COLO668 (cell line): ENCODE data around the gene RALGPS1.

Experiments used
- DNase-seq: peaks from one replicate; lab custom pipeline; 2025; ENCODE audit not compliant: unreplicated experiment; lab: John Stamatoyannopoulos, UW

Gene RALGPS1

DNA sequence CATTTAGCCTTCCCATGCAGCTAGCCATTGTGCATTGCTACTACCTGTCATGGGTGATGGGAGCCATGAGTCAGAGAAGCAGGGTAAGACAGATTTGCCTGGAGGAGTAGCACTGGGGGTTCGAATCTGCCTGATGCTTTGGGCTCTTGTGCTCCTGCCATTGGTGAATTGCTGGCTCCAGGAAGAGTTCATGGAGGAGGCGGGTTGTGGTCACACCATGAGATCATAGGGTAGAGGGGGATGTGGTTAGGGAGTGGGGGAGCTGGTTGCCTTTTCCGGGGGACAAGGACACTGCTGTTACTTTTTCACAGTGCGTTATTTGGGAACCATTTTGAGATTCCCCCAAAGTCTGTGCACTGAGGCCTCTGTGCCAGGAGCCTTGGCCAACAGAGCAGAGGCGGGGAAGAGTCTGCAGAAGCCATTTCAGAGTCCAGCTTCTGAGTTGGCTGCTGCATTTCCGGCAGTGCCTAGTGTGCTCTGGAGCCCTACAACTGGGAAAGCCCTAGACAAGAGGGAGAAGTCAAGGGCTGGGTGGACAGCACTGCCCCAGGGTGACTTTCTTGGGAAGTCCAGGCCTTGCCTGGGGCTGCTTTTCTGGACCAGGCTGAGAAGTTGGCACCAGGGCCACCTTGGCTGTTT, 201.6 kb downstream of the RALGPS1 start:
- no peak for DNase-seq

DNA sequence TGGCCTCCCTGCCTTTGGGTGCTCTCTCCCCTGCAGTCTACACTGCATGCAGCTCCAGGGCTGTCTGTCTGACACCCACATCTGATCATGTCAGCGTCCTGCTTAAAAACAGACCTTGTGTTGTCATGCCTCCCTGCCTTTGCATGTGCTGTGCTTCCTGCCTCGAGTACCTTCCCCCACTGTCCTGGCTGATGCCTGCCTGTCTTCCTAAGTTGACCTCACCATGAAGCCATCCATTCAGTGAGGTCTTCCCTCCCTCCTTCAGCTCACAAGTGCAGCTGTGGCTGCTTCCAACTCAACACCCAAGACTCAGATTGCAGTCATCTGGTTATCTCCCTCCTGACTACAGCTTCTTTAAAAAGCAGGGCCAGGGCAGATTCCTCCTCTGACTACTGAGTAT, 202.4 kb downstream of the RALGPS1 start:
- no peak for DNase-seq

DNA sequence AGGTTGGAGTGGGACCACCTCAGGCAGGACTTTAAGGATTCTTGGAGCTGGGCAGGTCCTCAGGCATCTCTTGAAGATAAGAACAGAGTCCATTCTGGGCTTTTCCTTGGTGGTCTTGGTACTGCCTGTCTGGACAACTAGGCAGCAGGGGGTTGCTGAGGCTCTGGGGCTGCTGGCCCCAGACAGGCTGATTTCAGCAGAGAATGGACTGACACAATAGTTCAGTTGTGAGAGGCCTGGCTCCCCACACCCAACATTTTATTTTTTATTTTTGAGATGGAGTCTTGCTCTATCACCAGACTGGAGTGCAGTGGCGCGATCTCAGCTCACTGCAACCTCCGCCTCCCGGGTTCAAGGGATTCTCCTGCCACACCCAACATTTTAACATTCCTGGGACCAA, 203.2 kb downstream of the RALGPS1 start:
- no peak for DNase-seq

DNA sequence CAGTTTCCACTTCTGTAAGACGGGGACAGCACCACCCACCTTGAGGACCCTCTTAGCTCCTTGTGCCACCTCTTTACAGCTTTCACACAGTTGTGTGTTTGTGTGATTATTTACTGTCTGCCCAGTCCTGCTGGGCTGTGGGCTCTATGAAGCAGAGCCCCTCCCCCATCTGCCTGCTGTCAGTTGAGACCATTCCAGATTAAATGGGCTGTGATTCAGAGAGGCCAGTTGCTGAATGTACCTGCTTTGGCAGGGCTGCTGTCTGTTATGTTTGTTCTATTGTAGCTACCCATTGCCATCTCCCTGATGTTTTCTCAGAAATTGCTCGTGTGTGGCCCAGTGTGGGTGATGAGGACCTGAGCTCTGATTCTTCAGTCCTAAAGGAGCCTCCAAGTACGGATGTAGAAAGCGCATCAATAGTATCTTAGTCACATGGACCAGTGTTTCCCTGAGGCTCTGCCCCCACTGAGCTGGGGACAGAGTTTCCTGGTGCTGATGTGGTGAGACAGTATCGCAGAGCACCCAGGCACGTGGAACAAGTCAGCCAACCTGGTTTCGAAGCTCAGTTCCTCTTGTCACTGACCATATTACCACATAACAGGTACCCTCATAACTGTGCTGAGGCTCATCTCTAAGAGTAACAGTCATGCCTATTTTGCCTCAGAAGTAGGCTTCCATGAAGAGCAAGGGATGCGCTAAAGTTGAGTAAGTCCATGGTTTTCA, 204.2 kb downstream of the RALGPS1 start:
- no peak for DNase-seq

DNA sequence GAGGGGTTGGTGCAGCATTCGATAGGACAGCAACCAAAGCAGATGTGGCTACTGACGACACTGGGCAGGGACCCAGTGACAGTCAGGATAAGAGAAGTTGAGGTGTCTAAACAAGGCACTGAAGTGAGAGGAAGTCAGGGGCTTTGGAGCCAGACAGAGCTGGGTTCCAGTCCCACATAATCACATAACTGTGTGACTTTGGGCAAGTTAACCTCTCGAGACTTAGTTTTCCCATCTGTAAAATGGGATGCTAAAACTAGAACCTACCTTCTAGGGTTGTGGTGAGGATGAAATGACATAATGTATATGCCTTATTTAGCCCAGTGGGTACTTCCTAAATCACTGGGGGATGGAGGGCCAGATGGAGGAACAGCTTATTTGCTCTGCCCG, 204.7 kb downstream of the RALGPS1 start:
- DNase-seq: no peak

DNA sequence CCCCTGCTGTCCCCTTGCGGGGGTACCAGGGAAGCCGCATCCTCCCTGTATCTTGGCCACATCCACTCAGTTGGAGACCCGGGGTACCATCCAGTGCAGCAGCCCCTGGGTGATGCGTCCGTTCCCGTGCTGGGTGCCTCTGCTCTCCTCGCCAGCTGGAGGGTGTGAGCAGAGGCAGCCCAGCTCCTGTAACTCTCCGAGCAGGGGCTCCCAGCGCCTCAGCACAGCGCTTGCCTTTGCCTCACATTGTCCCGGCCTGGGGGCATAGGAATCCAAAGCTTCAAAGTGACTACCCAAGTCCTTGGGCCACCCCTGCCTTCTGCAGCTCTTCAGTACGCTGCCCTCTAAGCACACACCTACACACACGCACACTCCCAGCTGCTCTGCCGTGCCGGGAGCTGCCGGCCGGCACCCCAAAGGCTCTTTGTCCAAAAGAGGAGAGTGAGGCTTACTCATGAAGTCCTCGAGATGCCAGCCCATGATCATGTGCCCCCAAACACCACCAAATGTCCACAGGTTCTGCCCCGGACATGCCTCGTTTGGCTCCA, 207.1 kb downstream of the RALGPS1 start:
- no peak for DNase-seq

DNA sequence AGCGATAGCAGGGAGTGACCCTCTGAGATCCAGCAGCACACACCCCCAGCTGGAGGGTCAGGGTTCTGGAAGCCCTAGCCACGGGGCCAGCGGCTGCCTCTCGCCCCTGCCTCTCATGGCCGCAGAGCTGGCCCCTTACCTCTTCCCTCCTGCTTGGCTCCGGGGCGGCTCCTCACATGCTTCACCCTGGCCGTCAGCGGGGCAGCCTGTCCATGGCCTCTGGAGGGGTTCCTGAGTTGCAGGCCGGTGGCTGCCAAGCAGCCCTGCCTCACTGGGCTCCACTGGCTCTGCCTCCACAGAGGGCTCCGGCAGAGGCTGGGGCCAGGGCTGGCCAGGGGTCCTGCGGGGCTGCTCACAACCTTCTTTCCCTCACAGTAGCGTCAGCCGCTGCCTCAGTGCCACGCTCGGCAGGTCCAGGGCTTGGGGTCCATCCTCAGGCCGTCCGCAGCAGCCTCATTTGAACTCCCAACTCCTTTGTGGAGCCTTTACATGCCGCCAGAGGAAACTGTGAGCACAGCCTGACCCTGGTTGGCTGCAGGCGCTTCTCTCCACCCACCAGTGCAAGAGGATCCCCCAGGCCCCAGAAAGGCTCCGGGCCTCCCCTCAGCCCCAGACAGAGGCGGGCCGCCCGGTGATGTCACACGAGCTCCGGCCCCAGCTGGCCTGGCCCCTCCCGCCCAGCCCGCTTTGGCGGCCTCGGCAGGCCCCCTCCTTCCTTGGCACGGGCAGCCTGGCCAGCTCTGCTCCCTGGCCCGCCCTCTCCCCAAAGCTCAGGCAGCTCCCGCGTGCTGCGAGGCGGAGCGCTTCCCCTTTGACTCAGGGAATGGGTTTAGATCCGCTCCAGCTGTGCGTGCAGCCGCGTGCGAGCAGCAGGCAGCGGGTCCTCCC, 207.8 kb downstream of the RALGPS1 start, which contains the start of gene ANGPTL2:
ANGPTL2 (minus strand) TSS at position 460 of the 888 bp plus-strand sequence. CDS start 13,904 bp downstream, outside the sequence.
- DNase-seq: peak; percentile 50

DNA sequence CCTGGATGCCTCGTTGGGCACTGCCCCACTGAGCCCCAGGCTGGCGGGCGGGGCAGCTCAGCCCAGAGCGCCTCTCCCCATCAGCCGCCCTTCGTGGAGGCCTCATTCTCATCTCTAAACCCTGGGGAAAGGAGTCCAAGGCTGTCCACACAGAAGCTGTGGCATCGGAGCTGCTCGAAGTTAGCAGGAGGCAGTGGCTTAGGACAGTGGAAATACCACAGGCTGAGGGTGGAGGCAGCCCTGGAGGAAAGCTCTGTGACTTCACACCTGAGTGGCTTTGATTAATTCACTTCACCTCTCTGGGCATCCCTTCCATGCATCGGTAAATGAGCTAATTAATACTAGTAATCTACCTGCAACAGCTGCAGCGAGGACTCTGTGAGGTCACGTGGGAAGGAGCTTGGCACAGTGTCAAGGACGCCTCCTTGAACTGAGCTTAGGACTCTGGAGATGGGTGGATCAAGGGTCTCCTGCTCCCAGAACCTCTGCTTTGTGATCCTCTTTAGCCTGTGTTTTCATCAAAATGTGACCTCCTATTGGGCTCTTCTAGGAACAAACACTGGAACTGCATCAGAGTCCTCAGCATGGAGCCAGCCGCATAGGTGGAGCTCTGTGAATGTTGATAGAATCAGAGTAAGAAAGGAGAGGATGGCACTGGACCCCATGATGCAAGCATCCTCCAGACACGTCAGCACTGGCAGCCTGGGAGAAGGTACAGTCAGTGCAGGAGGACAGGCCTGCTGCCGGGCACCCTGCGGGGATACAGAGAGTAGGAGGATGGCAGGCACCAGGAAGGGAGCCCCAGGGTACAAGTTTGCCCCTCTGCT, 208.7 kb downstream of the RALGPS1 start:
- DNase-seq: peak; percentile 23

DNA sequence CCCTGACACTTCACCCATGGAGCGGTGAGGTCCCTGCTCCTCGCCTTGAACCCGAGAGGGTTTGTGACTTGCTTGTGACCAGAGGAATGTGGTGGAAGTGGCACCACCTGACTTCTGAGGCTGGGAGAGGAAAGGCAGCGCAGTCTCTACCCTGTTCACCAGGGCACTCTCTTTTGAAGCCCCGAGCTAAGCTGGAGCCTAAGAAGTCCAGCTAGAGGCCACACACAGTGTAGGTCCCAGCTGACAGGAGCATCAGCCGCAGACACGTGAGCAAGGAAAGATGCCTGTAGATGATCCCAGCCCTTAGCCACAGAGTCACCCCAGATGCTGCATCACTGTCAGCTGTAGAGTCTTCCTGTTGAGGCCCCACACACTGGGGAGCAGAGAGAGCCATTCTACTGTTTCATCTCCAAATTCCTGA, 209.5 kb downstream of the RALGPS1 start:
- DNase-seq: no peak

DNA sequence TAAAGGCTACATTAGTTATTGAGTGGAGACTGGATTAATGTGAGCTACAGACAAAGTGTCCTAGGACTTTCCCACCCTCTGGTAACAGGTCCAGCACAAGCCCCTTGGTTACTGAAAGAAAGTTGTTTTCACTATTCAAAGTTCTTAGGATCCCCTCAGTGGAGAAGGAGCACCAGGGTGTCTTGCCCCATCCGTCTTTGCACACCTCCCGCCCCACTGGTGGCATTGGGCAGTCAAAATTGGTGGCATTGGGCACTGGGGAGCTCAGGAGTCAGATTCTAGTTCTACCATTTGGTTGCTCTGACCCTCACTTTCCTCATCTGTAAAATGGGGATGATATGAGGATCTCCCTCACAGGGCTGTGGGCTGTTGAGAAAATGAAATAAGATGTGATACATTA, 210.2 kb downstream of the RALGPS1 start:
- no peak for DNase-seq

DNA sequence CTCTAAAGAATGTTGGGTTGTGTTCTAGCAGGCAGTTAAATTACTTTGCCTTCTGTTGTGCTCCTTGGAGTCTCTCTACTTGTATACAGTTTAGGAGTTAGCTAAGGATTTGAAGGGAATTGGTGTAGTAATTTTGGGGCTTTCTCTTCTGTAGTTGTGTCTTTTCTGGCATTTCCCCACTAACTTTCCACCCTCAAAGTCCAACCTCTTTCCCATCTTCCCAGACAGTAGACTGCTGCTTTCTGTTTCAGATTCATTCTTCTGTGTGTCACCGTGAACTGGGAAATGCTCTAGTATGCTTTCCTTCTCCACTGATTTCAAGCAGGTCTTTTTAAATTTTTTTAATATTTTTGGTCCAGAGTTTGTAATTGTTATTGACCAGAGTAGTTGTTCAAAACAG, 212.4 kb downstream of the RALGPS1 start:
- DNase-seq: no peak

DNA sequence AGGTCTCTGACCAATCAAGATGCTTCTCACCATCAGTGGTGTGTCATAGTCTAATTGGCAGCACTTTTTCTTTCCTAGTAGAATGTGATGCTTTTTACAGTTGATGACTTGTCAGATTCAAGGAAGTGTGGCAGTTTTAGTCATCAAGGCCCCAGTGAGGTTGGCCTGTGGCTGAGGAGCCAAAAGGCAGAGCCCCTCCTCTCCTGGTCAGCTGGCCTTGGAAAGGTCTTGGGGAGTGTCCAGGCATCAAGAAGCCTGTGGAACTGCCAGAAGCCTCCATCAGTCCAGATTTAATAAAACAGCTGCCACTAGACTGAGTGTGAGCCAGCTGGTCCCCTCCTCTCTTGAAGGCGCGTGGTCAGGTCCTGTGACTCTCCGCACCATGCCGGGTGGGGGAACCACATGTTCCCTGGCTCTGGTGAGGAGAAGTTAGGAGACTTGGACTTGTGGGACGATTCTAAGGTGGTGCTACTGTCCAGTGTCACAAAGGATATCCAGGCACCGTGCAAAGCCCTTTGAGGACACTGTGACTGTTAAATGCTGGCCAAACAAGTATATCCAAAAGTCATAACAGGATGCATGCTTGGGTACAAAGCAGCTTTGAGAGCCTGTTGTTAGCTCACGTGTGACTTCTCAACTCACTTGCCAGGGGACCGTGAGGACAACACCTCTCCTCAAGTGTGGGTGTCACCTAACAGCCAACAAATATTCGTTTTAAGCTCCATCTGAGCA, 213.9 kb downstream of the RALGPS1 start:
- no peak for DNase-seq

DNA sequence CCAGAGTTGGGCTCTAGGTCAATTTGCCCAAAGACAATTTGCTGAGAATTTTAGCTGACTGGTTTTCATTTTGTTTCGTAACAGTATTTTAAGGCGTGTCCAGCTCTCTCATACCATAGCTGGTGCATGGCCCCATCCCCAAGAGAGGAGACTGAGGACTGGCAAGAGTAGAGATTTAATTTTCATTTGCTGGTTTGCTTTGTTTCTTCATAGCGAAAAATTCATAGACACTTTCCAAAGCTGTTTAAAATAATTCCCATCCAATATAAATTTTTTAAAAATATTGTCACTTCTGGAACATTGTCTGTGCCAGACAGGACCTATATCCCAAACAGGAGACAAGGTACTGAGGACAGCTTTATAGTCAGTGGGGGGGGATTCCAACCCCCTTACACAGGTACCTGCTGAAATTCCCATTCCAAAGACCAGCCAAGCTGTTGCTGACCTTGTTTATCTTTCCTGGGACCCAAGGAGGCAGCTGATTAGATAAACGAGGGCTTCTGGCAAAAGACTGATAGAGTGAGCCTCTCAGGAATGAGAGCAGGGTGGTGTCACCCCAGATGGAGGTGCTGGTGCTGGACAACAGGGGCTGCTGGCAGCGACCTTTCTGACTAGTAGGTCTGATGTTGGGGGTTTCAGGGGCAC, 214.6 kb downstream of the RALGPS1 start:
- DNase-seq: no peak

DNA sequence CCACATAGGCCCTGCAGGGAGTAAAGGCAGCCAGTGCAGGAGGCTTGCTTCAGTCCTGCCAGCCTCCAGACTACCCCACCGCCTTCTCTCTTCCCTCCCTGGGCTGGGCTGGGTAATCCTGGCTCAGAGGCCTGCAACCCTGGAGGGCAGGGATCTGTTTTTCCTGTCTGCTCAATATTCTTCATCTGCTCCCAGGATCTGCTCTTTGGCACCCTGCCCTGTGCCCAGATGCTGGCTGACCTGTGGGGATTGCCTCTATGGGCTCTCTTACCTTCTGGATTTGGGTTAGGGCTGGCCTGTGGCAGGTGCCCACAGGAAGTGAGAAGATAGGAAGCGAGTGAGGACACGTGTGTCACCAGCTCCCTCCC, 215.1 kb downstream of the RALGPS1 start:
- no peak for DNase-seq

DNA sequence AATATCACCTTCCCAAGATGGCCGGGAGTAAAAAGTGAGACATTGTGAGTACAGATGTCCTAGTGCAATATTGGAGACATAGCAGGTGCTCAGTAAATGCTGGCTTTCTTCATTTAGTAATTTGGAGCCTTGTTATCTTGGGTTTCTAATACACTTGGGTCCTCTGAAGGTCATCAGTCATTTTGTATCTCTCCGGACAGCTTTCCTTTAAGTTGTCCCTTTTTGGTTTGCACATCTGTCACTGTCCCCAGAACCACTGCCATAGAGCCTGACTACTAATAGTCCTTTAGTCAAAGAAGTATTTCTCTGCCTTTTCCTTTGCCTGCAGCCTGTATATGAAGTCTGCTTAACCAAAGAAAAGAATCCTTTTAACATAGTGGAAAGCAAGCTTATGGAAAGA, 215.7 kb downstream of the RALGPS1 start:
- DNase-seq: no peak

DNA sequence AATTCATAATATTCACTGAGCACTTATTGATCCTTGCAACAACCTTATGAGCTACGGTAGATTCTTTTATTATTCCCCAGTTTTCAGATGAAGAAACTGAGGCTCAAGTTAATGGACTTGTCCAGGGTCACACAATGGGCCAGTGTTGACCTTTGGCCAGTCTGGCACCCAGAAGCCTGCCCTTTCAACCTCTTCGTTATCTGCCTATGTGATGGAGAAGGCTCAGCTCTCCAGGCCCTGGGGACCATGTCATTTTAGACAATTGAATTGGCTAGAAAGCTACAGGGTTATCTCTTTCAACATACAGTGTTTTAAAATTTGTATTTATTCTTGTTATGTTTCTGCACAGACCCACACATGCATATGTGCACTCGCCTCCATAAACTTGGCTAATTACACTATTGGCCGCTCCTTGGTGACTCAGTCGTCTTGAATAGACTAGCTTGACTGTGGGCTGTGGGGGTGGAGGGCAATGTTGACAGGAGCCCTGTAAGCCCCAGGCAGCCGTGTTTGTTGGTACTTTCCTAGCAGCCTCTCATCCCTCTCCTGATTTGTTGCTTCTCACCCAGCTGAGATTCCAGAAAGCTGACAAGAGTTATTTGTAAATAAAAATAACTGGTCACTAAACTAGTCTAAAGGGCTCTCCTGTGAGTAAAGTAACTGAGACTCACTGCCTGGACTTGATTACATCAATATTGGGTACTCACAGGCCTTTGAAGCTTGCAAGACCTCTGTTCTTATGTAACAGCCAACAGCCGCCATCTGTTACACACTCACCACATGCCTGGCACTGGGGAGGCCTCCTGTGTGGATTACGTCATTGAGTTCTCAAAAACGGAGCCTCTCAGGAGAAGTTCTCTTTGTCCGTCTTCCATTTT, 216.3 kb downstream of the RALGPS1 start:
- no peak for DNase-seq

DNA sequence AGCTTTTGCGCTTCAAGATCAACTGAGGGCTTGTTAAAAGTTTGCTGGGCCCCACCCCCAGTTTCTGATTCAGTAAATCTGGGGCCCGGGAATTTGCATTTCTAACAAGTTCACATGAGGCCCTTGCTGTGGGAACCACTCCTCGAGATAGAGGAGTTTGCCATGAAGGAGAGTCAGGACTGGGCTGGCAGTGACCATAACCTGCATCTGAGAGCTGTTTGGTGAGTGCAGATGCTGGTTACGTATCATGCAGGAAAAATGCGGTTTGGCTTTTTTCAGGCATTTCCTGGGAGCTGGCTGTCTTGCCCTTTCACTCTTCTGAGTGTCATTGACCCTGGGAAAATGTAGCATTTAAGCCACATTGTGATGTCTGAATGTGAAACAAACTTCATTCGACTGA, 217.3 kb downstream of the RALGPS1 start:
- no peak for DNase-seq

DNA sequence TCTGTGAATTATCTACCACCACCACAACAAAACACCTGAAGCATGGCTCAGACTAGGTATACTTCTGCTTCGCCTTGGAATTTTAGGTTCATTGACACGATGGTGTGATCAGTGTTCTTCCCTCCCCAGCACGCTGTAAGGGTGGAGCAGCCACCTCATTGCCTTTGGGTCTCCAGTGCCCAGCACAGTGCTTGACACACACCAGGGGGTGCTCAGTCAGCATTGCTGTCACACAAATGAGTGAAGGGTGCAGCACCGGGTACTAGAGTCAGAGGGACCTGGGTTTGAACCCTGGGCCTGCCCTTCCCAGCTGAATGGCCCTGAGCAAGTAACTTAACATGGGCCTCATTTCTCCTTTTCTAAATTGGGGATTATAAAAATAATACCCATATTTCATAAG, 217.8 kb downstream of the RALGPS1 start:
- DNase-seq: no peak
